ENCODE measurements around the gene R3HCC1L.

DNA sequence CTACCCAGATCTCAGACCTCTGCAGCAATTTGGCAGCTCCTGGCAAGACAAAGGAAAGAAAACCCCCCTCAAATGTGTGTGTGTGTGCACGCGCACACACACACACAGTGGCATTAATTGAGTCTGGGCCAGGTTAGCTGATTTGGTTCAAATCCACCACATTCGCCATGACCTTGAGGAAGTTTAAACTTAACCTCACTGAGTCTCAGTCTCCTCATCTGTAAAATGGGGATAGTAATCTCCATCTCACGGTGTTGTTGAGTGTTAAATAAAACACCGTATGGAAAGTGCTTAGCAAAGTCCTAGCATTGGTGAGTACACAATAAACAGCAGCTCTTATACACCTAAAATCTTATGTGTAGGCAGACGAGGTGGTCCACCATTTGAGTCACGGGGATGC lies 128.6 kb downstream of the R3HCC1L start:
- TF ChIP-seq, protein P1, sequence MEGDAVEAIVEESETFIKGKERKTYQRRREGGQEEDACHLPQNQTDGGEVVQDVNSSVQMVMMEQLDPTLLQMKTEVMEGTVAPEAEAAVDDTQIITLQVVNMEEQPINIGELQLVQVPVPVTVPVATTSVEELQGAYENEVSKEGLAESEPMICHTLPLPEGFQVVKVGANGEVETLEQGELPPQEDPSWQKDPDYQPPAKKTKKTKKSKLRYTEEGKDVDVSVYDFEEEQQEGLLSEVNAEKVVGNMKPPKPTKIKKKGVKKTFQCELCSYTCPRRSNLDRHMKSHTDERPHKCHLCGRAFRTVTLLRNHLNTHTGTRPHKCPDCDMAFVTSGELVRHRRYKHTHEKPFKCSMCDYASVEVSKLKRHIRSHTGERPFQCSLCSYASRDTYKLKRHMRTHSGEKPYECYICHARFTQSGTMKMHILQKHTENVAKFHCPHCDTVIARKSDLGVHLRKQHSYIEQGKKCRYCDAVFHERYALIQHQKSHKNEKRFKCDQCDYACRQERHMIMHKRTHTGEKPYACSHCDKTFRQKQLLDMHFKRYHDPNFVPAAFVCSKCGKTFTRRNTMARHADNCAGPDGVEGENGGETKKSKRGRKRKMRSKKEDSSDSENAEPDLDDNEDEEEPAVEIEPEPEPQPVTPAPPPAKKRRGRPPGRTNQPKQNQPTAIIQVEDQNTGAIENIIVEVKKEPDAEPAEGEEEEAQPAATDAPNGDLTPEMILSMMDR (IDR thresholded peaks at IDR 0.05; ENCODE audit: poor library complexity, severe bottlenecking) = no peak
- TF ChIP-seq EZH2 (IDR thresholded peaks at IDR 0.05; ENCODE audit: borderline replicate concordance, insufficient read depth, low read length, poor library complexity, severe bottlenecking) (no peak), SMC3 (conservative IDR thresholded peaks at IDR 0.05; ENCODE audit: poor library complexity) (no peak), EP300 (conservative IDR thresholded peaks at IDR 0.05; ENCODE audit: poor library complexity, severe bottlenecking) (no peak), TAF1 (IDR thresholded peaks at IDR 0.05; ENCODE audit: low read depth) (no peak), RAD21 (conservative IDR thresholded peaks at IDR 0.05) (no peak), POLR2AphosphoS5 (IDR thresholded peaks at IDR 0.05) (no peak)
- TF ChIP-seq, protein P2, sequence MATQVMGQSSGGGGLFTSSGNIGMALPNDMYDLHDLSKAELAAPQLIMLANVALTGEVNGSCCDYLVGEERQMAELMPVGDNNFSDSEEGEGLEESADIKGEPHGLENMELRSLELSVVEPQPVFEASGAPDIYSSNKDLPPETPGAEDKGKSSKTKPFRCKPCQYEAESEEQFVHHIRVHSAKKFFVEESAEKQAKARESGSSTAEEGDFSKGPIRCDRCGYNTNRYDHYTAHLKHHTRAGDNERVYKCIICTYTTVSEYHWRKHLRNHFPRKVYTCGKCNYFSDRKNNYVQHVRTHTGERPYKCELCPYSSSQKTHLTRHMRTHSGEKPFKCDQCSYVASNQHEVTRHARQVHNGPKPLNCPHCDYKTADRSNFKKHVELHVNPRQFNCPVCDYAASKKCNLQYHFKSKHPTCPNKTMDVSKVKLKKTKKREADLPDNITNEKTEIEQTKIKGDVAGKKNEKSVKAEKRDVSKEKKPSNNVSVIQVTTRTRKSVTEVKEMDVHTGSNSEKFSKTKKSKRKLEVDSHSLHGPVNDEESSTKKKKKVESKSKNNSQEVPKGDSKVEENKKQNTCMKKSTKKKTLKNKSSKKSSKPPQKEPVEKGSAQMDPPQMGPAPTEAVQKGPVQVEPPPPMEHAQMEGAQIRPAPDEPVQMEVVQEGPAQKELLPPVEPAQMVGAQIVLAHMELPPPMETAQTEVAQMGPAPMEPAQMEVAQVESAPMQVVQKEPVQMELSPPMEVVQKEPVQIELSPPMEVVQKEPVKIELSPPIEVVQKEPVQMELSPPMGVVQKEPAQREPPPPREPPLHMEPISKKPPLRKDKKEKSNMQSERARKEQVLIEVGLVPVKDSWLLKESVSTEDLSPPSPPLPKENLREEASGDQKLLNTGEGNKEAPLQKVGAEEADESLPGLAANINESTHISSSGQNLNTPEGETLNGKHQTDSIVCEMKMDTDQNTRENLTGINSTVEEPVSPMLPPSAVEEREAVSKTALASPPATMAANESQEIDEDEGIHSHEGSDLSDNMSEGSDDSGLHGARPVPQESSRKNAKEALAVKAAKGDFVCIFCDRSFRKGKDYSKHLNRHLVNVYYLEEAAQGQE (IDR thresholded peaks at IDR 0.05; ENCODE audit: borderline replicate concordance) = no peak

Measured in neural cell (in vitro differentiated cells).